Gastrocnemius medialis (tissue), 4 donors: ENCODE results near the gene ITGAL.

Source experiments
- CTCF ChIP-seq, 5 experiments: fragments of 450-650 bp in 3 of 5; fragments of 200-600 bp in 2 of 5; sonication (generic) in 2 of 5; IDR thresholded peaks in 4 of 5; conservative IDR thresholded peaks in 1 of 5; 1 replicate in 4 of 5; 2 replicates in 1 of 5; pipeline ENCODE4 v1.5.1; 2016 to 2019; ENCODE audit warnings: antibody characterized with exemption in 5 of 5, mild to moderate bottlenecking in 3 of 5, moderate library complexity in 3 of 5
- POLR2A ChIP-seq, 2 donors: fragments of 450-650 bp; IDR thresholded peaks; one replicate each; pipeline ENCODE4 v1.6.1; 2017; ENCODE audit warnings: antibody characterized with exemption in 2 of 2, mild to moderate bottlenecking in 2 of 2, moderate library complexity in 2 of 2

- TF ChIP-seq CTCF (IDR thresholded peaks at IDR 0.05 in 4 of 5, conservative IDR thresholded peaks at IDR 0.05 in 1 of 5): no peak
- no peak for TF ChIP-seq POLR2A (IDR thresholded peaks at IDR 0.05)
Observed at GRCh38 chr16:30567160-30567990, 94.8 kb downstream of the ITGAL start.
